ENCODE measurements around the gene TMEM109.

Gene TMEM109

GRCh38 chr11:60918939-60919265 is 4.9 kb downstream of the TMEM109 start:
- Histone ChIP-seq H2BK120ac (ENCODE audit: insufficient read depth, low read length, poor library complexity) (no peak overlapping the region), H3K79me1 (ENCODE audit: low read length) (peaks cover 11% of the 10 kb centered on the region), H3K36me3 (ENCODE audit: control insufficient read depth in 1 of 2, insufficient read depth in 2 of 2, low read length in 2 of 2) (peaks cover 29 to 37% of the 10 kb centered on the region in 2 experiments), H3K4ac (ENCODE audit: low read depth, low read length) (no peak overlapping the region), H3K23ac (ENCODE audit: low read length) (no peak overlapping the region), H3K4me2 (ENCODE audit: low read length) (no peak overlapping the region), H3K14ac (ENCODE audit: low read length) (no peak overlapping the region), H3K4me3 (ENCODE audit: low read depth, low read length) (no peak overlapping the region), H2AK5ac (ENCODE audit: low read length) (no peak overlapping the region), H3K79me2 (ENCODE audit: control insufficient read depth, insufficient read depth, low read length, poor library complexity) (peaks cover 7% of the 10 kb centered on the region), H2BK12ac (ENCODE audit: low read length) (no peak overlapping the region), H3K27ac (ENCODE audit: low read depth, low read length) (no peak overlapping the region), H3K27me3 (ENCODE audit: insufficient read depth, low read length) (no peaks in the 10 kb centered on the region), H3K9ac (ENCODE audit: low read length) (no peak overlapping the region), H3K18ac (ENCODE audit: low read length) (no peak overlapping the region), H4K12ac (ENCODE audit: low read depth, low read length) (no peak overlapping the region), H3K4me1 (ENCODE audit: control insufficient read depth in 1 of 2, insufficient read depth in 2 of 2, low read length in 2 of 2) (peaks cover 11 to 20% of the 10 kb centered on the region in 2 experiments), H2BK5ac (ENCODE audit: low read depth, low read length, poor library complexity) (no peak overlapping the region), H3K9me3 (ENCODE audit: insufficient read depth, low read depth, low read length) (no peaks in the 10 kb centered on the region), H4K8ac (ENCODE audit: low read depth, low read length) (no peak overlapping the region), H4K91ac (ENCODE audit: low read depth, low read length) (no peak overlapping the region), H2AFZ (ENCODE audit: insufficient read depth, low read length, poor library complexity) (no peak overlapping the region)
- WGBS (ENCODE audit: extremely low coverage, insufficient coverage, insufficient read length), result no CpG with 5 or more reads among the region's 2 CpGs
- peak; percentile 54 to 83 for DNase-seq

DNA sequence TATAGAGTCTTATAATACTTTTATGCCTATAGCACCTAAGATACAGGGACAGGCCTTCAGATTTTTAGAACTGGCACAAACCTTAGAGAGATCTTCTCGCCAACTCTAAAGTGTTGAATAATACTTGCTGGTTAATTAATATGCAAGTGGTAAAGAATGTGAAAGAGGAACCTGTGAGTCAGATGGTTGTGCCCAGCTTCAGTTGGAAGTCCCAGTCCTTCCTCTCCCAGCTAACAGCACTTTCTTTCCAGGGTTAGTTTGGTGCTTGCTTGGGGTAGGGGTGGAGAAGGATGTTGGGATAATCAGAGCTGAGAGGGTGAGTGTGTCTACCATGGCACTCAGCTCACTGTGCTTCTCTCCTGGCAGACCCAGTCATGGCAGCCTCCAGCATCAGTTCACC is 5.4 kb downstream of the TMEM109 start:
- H3K14ac ChIP-seq (ENCODE audit: low read length), result no peak overlapping the region
- H2BK120ac ChIP-seq (ENCODE audit: insufficient read depth, low read length, poor library complexity), result no peak overlapping the region
- H3K4me1 ChIP-seq (ENCODE audit: control insufficient read depth in 1 of 2, insufficient read depth in 2 of 2, low read length in 2 of 2), result peaks cover 13 to 23% of the 10 kb centered on the region in 2 experiments
- H4K91ac ChIP-seq (ENCODE audit: low read depth, low read length), result no peak overlapping the region
- peaks cover 3% of the 10 kb centered on the region for H3K79me2 ChIP-seq (ENCODE audit: control insufficient read depth, insufficient read depth, low read length, poor library complexity)
- H2AFZ ChIP-seq (ENCODE audit: insufficient read depth, low read length, poor library complexity), result no peak overlapping the region
- no peak overlapping the region for H3K4me3 ChIP-seq (ENCODE audit: low read depth, low read length)
- no peak overlapping the region for H3K18ac ChIP-seq (ENCODE audit: low read length)
- no peak overlapping the region for H3K27ac ChIP-seq (ENCODE audit: low read depth, low read length)
- H3K23ac ChIP-seq (ENCODE audit: low read length), result no peak overlapping the region
- H3K36me3 ChIP-seq (ENCODE audit: control insufficient read depth in 1 of 2, insufficient read depth in 2 of 2, low read length in 2 of 2), result peaks cover 29 to 37% of the 10 kb centered on the region in 2 experiments
- no peaks in the 10 kb centered on the region for H3K9me3 ChIP-seq (ENCODE audit: insufficient read depth, low read depth, low read length)
- H4K12ac ChIP-seq (ENCODE audit: low read depth, low read length), result no peak overlapping the region
- peaks cover 9% of the 10 kb centered on the region for H3K79me1 ChIP-seq (ENCODE audit: low read length)
- no peak overlapping the region for H3K4ac ChIP-seq (ENCODE audit: low read depth, low read length)
- no peaks in the 10 kb centered on the region for H3K27me3 ChIP-seq (ENCODE audit: insufficient read depth, low read length)
- no peak overlapping the region for H3K9ac ChIP-seq (ENCODE audit: low read length)
- no peak overlapping the region for H3K4me2 ChIP-seq (ENCODE audit: low read length)
- H2BK5ac ChIP-seq (ENCODE audit: low read depth, low read length, poor library complexity), result no peak overlapping the region
- no CpG with 5 or more reads among the region's 1 CpG for WGBS (ENCODE audit: extremely low coverage, insufficient coverage, insufficient read length)
- no peak for DNase-seq
- H4K8ac ChIP-seq (ENCODE audit: low read depth, low read length), result no peak overlapping the region
- no peak overlapping the region for H2BK12ac ChIP-seq (ENCODE audit: low read length)
- no peak overlapping the region for H2AK5ac ChIP-seq (ENCODE audit: low read length)

DNA sequence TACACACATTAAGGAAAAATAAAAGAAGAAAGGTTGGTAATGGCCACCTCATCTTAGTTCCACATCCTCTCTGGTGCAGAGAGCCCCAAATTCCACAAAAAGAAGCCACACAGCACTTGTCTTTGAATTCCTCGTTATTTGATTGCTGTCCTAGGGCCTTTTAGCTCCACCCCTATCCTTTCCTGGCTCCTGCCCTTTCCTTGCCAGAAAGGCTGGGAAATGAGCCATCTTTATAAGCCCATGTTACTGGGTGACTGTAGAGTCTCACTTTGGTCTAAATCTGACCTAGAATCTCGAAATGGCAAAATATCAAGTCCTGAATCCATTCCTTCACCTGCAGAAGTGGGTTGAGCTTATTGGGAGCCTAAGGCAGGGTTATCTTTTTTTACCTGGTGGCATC is 6.0 kb downstream of the TMEM109 start:
- Histone ChIP-seq H3K27ac (ENCODE audit: low read depth, low read length) (no peak overlapping the region), H3K9ac (ENCODE audit: low read length) (no peak overlapping the region), H3K14ac (ENCODE audit: low read length) (no peak overlapping the region), H2AK5ac (ENCODE audit: low read length) (no peak overlapping the region), H3K4me3 (ENCODE audit: low read depth, low read length) (no peak overlapping the region), H3K79me2 (ENCODE audit: control insufficient read depth, insufficient read depth, low read length, poor library complexity) (peaks cover 5% of the 10 kb centered on the region), H2BK12ac (ENCODE audit: low read length) (no peak overlapping the region), H3K18ac (ENCODE audit: low read length) (no peak overlapping the region), H2BK5ac (ENCODE audit: low read depth, low read length, poor library complexity) (no peak overlapping the region), H4K12ac (ENCODE audit: low read depth, low read length) (no peak overlapping the region), H3K4ac (ENCODE audit: low read depth, low read length) (no peak overlapping the region), H3K23ac (ENCODE audit: low read length) (no peak overlapping the region), H4K91ac (ENCODE audit: low read depth, low read length) (no peak overlapping the region), H4K8ac (ENCODE audit: low read depth, low read length) (no peak overlapping the region), H2AFZ (ENCODE audit: insufficient read depth, low read length, poor library complexity) (no peak overlapping the region), H3K36me3 (ENCODE audit: control insufficient read depth in 1 of 2, insufficient read depth in 2 of 2, low read length in 2 of 2) (peaks cover 29 to 37% of the 10 kb centered on the region in 2 experiments), H2BK120ac (ENCODE audit: insufficient read depth, low read length, poor library complexity) (no peak overlapping the region), H3K27me3 (ENCODE audit: insufficient read depth, low read length) (no peaks in the 10 kb centered on the region), H3K4me2 (ENCODE audit: low read length) (no peak overlapping the region), H3K79me1 (ENCODE audit: low read length) (peaks cover 11% of the 10 kb centered on the region), H3K4me1 (ENCODE audit: control insufficient read depth in 1 of 2, insufficient read depth in 2 of 2, low read length in 2 of 2) (peaks cover 13 to 23% of the 10 kb centered on the region in 2 experiments), H3K9me3 (ENCODE audit: insufficient read depth, low read depth, low read length) (no peaks in the 10 kb centered on the region)
- no peak for DNase-seq
- no CpG with 5 or more reads among the region's 2 CpGs for WGBS (ENCODE audit: extremely low coverage, insufficient coverage, insufficient read length)

- Histone ChIP-seq H2BK120ac (ENCODE audit: insufficient read depth, low read length, poor library complexity) (no peak overlapping the region), H4K91ac (ENCODE audit: low read depth, low read length) (no peak overlapping the region), H4K8ac (ENCODE audit: low read depth, low read length) (no peak overlapping the region), H4K12ac (ENCODE audit: low read depth, low read length) (no peak overlapping the region), H2BK5ac (ENCODE audit: low read depth, low read length, poor library complexity) (no peak overlapping the region), H3K4me3 (ENCODE audit: low read depth, low read length) (no peak overlapping the region), H3K79me1 (ENCODE audit: low read length) (peaks cover 10% of the 10 kb centered on the region), H3K14ac (ENCODE audit: low read length) (no peak overlapping the region), H2AFZ (ENCODE audit: insufficient read depth, low read length, poor library complexity) (no peak overlapping the region), H3K4ac (ENCODE audit: low read depth, low read length) (no peak overlapping the region), H3K36me3 (ENCODE audit: control insufficient read depth in 1 of 2, insufficient read depth in 2 of 2, low read length in 2 of 2) (peaks cover 29 to 37% of the 10 kb centered on the region in 2 experiments), H3K18ac (ENCODE audit: low read length) (no peak overlapping the region), H3K27me3 (ENCODE audit: insufficient read depth, low read length) (no peaks in the 10 kb centered on the region), H3K4me1 (ENCODE audit: control insufficient read depth in 1 of 2, insufficient read depth in 2 of 2, low read length in 2 of 2) (peaks cover 14 to 23% of the 10 kb centered on the region in 2 experiments), H3K9me3 (ENCODE audit: insufficient read depth, low read depth, low read length) (no peaks in the 10 kb centered on the region), H2AK5ac (ENCODE audit: low read length) (no peak overlapping the region), H2BK12ac (ENCODE audit: low read length) (no peak overlapping the region), H3K9ac (ENCODE audit: low read length) (no peak overlapping the region), H3K4me2 (ENCODE audit: low read length) (no peak overlapping the region), H3K27ac (ENCODE audit: low read depth, low read length) (no peak overlapping the region), H3K79me2 (ENCODE audit: control insufficient read depth, insufficient read depth, low read length, poor library complexity) (peaks cover 10% of the 10 kb centered on the region), H3K23ac (ENCODE audit: low read length) (no peak overlapping the region)
- WGBS (ENCODE audit: extremely low coverage, insufficient coverage, insufficient read length), result no CpG with 5 or more reads among the region's 11 CpGs
- no peak for DNase-seq
Observed at GRCh38 chr11:60921259-60921658, 7.3 kb downstream of the TMEM109 start.

Measured in trophoblast cell (in vitro differentiated cells and primary cell).